ENCODE results near the gene TSPYL2.

TSPYL2 gene

GRCh38 chrX:53081925-53082772 is at the start of gene TSPYL2:
TSPYL2 (plus strand) TSS chrX:53082367; CDS start chrX:53082499, 132 bp downstream.
- DNase-seq: peak; percentile 76 to 98 (median 94)

GRCh38 chrX:53036149-53036548 is 46.0 kb upstream of the TSPYL2 start:
- DNase-seq: no peak

GRCh38 chrX:53039236-53039635 is 42.9 kb upstream of the TSPYL2 start:
- no peak for DNase-seq

GRCh38 chrX:53044995-53045394 is 37.2 kb upstream of the TSPYL2 start:
- DNase-seq: peak in 2 of 3 experiments; percentile 21 to 54

- peak in 2 of 3 experiments; percentile 6 to 45 for DNase-seq
Measured at GRCh38 chrX:53047228-53047627, 34.9 kb upstream of the TSPYL2 start.

GRCh38 chrX:53048169-53049126 is 33.7 kb upstream of the TSPYL2 start, which contains the start of gene GPR173:
GPR173 (plus strand) TSS chrX:53048789; CDS start chrX:53076622, 27,833 bp downstream.
- peak; percentile 18 to 90 (median 89) for DNase-seq

- DNase-seq: peak in 2 of 3 experiments; percentile 29 to 41
Measured at GRCh38 chrX:53049127-53049517, 33.0 kb upstream of the TSPYL2 start.

GRCh38 chrX:53050841-53051240 is 31.3 kb upstream of the TSPYL2 start:
- no peak for DNase-seq

- DNase-seq: no peak
Measured at GRCh38 chrX:53055244-53055849, 26.8 kb upstream of the TSPYL2 start.

- no peak for DNase-seq
Measured at GRCh38 chrX:53056292-53056691, 25.9 kb upstream of the TSPYL2 start.

- DNase-seq: no peak
Measured at GRCh38 chrX:53065104-53065503, 17.1 kb upstream of the TSPYL2 start.

- DNase-seq: no peak
Measured at GRCh38 chrX:53071064-53071463, 11.1 kb upstream of the TSPYL2 start.

- peak; percentile 71 to 92 (median 90) for DNase-seq
Measured at GRCh38 chrX:53071604-53072417, 10.4 kb upstream of the TSPYL2 start.

- DNase-seq: peak in 2 of 3 experiments; percentile 47 to 60
Measured at GRCh38 chrX:53072418-53073114, 9.6 kb upstream of the TSPYL2 start.

- peak in 2 of 3 experiments; percentile 66 to 83 for DNase-seq
Measured at GRCh38 chrX:53073115-53073586, 9.0 kb upstream of the TSPYL2 start.

- DNase-seq: peak in 1 of 3 experiments; percentile 26
Measured at GRCh38 chrX:53075011-53075410, 7.2 kb upstream of the TSPYL2 start.

- DNase-seq: no peak
Measured at GRCh38 chrX:53076671-53077070, 5.5 kb upstream of the TSPYL2 start.

GRCh38 chrX:53077207-53078197 is 4.7 kb upstream of the TSPYL2 start:
- no peak for DNase-seq

- DNase-seq: no peak
Measured at GRCh38 chrX:53078943-53079342, 3.2 kb upstream of the TSPYL2 start.

Data from NCI-H1417 (cell line).